Epithelial cell of esophagus (primary cell): Measurements from ENCODE around the gene PCYOX1L.

Source experiments
- DNase-seq: peaks from one replicate; pipeline ENCODE4 v3.0.0; 2010; ENCODE audit warnings: low read depth
- H3K4me3 ChIP-seq: 2 replicates; pipeline ENCODE4 v1.5.1; 2011; ENCODE audit warnings: mild to moderate bottlenecking, low read length, control low read depth
- CTCF ChIP-seq: IDR thresholded peaks from 2 replicates; pipeline ENCODE4 v1.5.1; 2011; ENCODE audit warnings: low read depth, mild to moderate bottlenecking, low read length, control low read depth, inconsistent platforms; ENCODE audit not compliant: insufficient read depth; ENCODE audit errors: missing control alignments

The PCYOX1L gene

GRCh38 chr5:149365418-149365817 lies 7.6 kb downstream of the PCYOX1L start:
- no peak for TF ChIP-seq CTCF

GRCh38 chr5:149366169-149366729 lies 8.4 kb downstream of the PCYOX1L start:
- no peak overlapping the region for H3K4me3 ChIP-seq
- DNase-seq: no peak
- no peak for TF ChIP-seq CTCF

More at GRCh38 chr5:149365418-149365817, 7.6 kb downstream of the PCYOX1L start:
- DNase-seq: peak; percentile 41
- no peak overlapping the region for H3K4me3 ChIP-seq

GRCh38 chr5:149367249-149367971 lies 9.6 kb downstream of the PCYOX1L start:
- H3K4me3 ChIP-seq: no peak overlapping the region
- TF ChIP-seq CTCF: peak; percentile 87
- peak; percentile 65 for DNase-seq

- H3K4me3 ChIP-seq: no peak overlapping the region
- no peak for DNase-seq
- TF ChIP-seq CTCF: no peak
Measured at GRCh38 chr5:149367972-149368645, 10.3 kb downstream of the PCYOX1L start.

- no peak for TF ChIP-seq CTCF
- peak; percentile 41 for DNase-seq
- H3K4me3 ChIP-seq: no peak overlapping the region
Measured at GRCh38 chr5:149370878-149371277, 13.0 kb downstream of the PCYOX1L start.

GRCh38 chr5:149371296-149371962 lies 13.6 kb downstream of the PCYOX1L start:
- H3K4me3 ChIP-seq: no peak overlapping the region
- DNase-seq: peak; percentile 70
- peak; percentile 83 for TF ChIP-seq CTCF
